ENCODE data around the gene TOR4A. TPM values are rescaled to one million over a fixed set of nuclear protein-coding genes. Genes with fewer than 3 reads are reported as not detected.
A peak's percentile ranks its signal among the peaks of the same experiment; 100 is the strongest.

TOR4A gene
- total and polyA plus RNA-seq, 10 of the 15 experiments (the other 5 are each of a cell fraction or from before 2014, with no cell fraction given), result 2.0 to 19.9 (median 3.7) TPM

DNA sequence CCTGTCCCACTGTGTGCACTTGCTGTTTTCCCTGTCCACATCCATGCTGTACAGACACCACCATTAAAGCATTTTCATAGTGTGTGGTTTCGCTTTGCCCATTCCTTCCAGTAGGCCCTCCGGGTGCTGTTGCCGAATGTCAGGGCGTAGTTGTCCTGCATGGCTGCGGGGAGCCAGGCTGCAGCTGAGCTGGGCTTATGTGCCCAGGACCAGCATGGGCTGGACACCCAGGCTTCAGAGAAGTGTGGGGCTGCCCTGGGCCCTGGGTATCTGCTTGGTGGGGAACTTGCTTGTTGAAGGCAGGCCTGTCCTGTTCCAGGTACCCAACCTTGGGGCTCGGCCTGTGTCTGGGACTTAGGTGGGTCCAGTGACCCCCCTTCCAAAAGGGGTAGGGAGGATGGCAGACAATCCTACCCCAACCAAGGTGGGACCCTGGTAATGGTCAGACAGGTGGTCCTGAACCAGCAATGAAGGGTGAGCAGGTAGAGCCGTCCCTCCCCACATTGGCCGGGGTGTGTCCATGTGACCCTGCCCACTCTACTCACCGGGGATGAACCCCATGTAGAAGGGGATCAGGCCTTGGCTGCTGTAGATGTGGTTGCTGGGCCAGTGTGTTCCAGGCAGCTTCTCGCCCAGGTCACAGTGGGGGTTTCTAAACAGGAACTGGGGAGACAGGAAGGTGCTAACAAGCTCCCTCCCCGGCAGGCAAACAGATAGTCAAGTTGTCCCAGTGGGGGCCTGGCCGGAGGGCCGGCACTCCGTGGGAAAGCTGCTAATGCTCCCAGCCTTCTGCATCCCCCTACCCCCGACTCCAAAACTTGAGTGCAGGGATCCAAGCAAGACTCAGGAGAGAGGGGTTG, 33.7 kb upstream of the TOR4A start (continued):
- no peak for TF ChIP-seq YY1 (IDR thresholded peaks at IDR 0.05; ENCODE audit: low read depth, low read length)
- no peak for TF ChIP-seq KLF5 (IDR thresholded peaks at IDR 0.05; ENCODE audit: partially characterized antibody)
- TF ChIP-seq BACH1 (IDR thresholded peaks at IDR 0.05; ENCODE audit: borderline replicate concordance), result peak; percentile 54; the same call in 1 of the 2 replicates
- no peak for TF ChIP-seq RAD51 (IDR thresholded peaks at IDR 0.05)
- TF ChIP-seq ZSCAN29 (IDR thresholded peaks at IDR 0.05), result no peak
- TF ChIP-seq, protein P1, sequence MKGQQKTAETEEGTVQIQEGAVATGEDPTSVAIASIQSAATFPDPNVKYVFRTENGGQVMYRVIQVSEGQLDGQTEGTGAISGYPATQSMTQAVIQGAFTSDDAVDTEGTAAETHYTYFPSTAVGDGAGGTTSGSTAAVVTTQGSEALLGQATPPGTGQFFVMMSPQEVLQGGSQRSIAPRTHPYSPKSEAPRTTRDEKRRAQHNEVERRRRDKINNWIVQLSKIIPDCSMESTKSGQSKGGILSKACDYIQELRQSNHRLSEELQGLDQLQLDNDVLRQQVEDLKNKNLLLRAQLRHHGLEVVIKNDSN (IDR thresholded peaks at IDR 0.05; ENCODE audit: borderline replicate concordance, extremely low read length, insufficient read depth, low read depth, low read length), result no peak
- no peak for TF ChIP-seq YBX1 (IDR thresholded peaks at IDR 0.05)
- no peak for TF ChIP-seq NBN (IDR thresholded peaks at IDR 0.05)
- TF ChIP-seq ATF7 (IDR thresholded peaks at IDR 0.05; ENCODE audit: low read depth), result no peak
- TF ChIP-seq ESRRA (IDR thresholded peaks at IDR 0.05; ENCODE audit: low read length), result no peak
- TF ChIP-seq WRNIP1 (IDR thresholded peaks at IDR 0.05; ENCODE audit: borderline replicate concordance, low read depth, low read length), result no peak
- TF ChIP-seq, protein P2, sequence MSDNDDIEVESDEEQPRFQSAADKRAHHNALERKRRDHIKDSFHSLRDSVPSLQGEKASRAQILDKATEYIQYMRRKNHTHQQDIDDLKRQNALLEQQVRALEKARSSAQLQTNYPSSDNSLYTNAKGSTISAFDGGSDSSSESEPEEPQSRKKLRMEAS (IDR thresholded peaks at IDR 0.05; ENCODE audit: low read depth, low read length), result no peak
- no peak for TF ChIP-seq ZNF384 (IDR thresholded peaks at IDR 0.05; ENCODE audit: borderline replicate concordance, low read depth, low read length)
- TF ChIP-seq SPI1 (IDR thresholded peaks at IDR 0.05; ENCODE audit: borderline replicate concordance, insufficient read depth, low read depth, low read length), result peak; percentile 38; the same call in 1 of the 2 replicates
- peak; percentile 40; the same call in 1 of the 2 replicates for TF ChIP-seq TARDBP (IDR thresholded peaks at IDR 0.05; ENCODE audit: borderline replicate concordance)
- TF ChIP-seq RELA (IDR thresholded peaks at IDR 0.05; ENCODE audit: borderline replicate concordance, partially characterized antibody), result no peak
- no peak for TF ChIP-seq TBL1XR1 (IDR thresholded peaks at IDR 0.05; ENCODE audit: low read depth, low read length)
- TF ChIP-seq, protein P3, sequence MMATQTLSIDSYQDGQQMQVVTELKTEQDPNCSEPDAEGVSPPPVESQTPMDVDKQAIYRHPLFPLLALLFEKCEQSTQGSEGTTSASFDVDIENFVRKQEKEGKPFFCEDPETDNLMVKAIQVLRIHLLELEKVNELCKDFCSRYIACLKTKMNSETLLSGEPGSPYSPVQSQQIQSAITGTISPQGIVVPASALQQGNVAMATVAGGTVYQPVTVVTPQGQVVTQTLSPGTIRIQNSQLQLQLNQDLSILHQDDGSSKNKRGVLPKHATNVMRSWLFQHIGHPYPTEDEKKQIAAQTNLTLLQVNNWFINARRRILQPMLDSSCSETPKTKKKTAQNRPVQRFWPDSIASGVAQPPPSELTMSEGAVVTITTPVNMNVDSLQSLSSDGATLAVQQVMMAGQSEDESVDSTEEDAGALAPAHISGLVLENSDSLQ (IDR thresholded peaks at IDR 0.05), result no peak
- TF ChIP-seq GABPA (IDR thresholded peaks at IDR 0.05; ENCODE audit: low read depth), result no peak
- TF ChIP-seq KAT2A (conservative IDR thresholded peaks at IDR 0.05; ENCODE audit: control insufficient read depth, low read depth, low read length), result no peak
- TF ChIP-seq, protein P4, sequence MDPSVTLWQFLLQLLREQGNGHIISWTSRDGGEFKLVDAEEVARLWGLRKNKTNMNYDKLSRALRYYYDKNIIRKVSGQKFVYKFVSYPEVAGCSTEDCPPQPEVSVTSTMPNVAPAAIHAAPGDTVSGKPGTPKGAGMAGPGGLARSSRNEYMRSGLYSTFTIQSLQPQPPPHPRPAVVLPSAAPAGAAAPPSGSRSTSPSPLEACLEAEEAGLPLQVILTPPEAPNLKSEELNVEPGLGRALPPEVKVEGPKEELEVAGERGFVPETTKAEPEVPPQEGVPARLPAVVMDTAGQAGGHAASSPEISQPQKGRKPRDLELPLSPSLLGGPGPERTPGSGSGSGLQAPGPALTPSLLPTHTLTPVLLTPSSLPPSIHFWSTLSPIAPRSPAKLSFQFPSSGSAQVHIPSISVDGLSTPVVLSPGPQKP (IDR thresholded peaks at IDR 0.05; ENCODE audit: low read depth, low read length), result no peak
- peak; percentile 43 for TF ChIP-seq POLR2AphosphoS2 (IDR thresholded peaks at IDR 0.05; ENCODE audit: low read depth, low read length)
- TF ChIP-seq RB1 (IDR thresholded peaks at IDR 0.05; ENCODE audit: borderline replicate concordance), result no peak
- TF ChIP-seq EP300 (IDR thresholded peaks at IDR 0.05; ENCODE audit: borderline replicate concordance in 1 of 2, control insufficient read depth in 1 of 2, low read depth in 2 of 2, low read length in 2 of 2), result no peak
- TF ChIP-seq, protein P5, sequence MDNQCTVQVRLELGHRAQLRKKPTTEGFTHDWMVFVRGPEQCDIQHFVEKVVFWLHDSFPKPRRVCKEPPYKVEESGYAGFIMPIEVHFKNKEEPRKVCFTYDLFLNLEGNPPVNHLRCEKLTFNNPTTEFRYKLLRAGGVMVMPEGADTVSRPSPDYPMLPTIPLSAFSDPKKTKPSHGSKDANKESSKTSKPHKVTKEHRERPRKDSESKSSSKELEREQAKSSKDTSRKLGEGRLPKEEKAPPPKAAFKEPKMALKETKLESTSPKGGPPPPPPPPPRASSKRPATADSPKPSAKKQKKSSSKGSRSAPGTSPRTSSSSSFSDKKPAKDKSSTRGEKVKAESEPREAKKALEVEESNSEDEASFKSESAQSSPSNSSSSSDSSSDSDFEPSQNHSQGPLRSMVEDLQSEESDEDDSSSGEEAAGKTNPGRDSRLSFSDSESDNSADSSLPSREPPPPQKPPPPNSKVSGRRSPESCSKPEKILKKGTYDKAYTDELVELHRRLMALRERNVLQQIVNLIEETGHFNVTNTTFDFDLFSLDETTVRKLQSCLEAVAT (IDR thresholded peaks at IDR 0.05), result no peak
- no peak for TF ChIP-seq CHD2 (IDR thresholded peaks at IDR 0.05; ENCODE audit: borderline replicate concordance, low read depth, low read length)

All from GM12878 (cell line).